ENCODE results near the gene RARS1. TPM values are rescaled to one million over a fixed set of nuclear protein-coding genes. Genes with fewer than 3 reads are reported as not detected.

The RARS1 gene
- 80.7 and 85.2 TPM in 2 replicates for total RNA-seq

DNA sequence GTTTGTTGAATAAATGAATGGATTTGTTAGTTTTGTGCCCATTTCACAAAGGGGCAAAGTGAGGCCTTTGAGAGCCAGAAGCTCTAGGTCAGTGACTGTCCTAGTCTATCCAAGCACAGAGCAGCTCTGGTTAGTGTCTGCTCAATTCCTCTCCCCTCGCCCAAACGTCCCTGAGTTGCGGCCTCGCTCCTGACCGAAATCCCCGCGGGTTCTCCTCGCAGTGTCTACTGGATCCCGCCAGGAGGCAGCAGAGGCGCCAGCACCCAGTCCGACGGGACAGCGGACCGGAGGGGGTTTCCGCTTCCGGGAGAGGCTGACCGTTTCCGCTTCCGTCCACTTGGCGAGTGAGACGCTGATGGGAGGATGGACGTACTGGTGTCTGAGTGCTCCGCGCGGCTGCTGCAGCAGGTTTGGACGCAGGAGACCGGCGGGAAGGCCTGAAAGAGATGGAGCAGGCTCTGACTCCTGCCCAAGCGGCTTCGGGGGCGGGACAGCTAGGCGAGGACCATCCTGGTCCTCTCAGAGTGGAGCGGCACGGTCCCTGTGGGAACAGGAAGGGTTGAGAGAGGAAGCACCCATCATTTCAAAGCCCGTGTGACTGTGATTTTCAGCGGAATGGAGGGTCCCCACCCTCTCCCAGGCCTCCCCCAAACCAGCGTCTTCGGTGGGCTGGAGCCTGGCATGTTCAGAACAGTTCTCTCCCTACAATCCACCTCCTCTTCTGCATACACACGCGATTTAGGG is at the start of gene RARS1:
Gene RARS1 (plus strand): TSS at position 336 of the 744 bp plus-strand sequence. CDS start 28 bp downstream, at position 364.
- intact Hi-C loops (cut with micrococcal nuclease), result loop anchor here (1.0 to 5.0 kb wide), 5 partner anchors 20 to 1097 kb away; partner anchors contain the start of genes FBLL1, PANK3 and SPDL1

GRCh38 chr5:168438349-168438748 is 47.9 kb upstream of the RARS1 start:
- intact Hi-C loops (cut with micrococcal nuclease), result no loop called here

- intact Hi-C loops (cut with micrococcal nuclease), result no loop called here
These were observed 42.7 kb upstream of the RARS1 start for GRCh38 chr5:168443533-168443932.

DNA sequence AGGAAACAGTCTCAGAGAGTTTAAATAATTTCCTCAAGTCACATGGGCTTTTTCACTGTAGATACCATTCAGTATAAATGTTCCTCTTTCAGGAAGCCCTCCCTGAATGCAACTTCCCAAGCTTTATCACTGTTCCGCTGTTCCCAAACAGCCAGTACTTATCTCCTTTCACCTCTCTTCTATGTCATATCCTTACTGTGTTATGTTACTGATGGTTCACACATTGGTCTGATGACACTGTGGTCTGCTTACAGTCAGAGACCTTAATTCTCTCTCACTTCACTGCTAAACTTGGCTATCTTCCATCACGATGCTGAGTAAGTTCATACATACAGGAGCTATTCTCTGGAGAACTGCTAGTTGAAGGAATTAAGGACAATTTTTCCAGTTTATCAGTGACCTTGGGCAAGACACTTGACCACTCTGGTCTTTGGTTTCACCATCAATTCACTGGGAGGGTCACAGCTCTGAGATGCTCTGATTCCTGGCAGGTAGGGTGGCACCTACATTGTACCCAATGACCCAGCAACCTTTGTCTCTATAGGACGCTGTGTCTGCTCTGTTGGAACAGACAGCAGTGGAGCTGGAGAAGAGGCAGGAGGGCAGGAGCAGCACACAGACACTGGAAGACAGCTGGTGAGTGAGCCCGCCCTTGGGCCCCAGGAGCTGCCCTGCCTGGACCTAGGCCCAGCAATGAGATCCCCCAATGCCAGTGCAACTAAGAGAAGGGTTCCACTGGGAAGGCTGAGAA is 42.1 kb upstream of the RARS1 start:
- intact Hi-C loops (cut with micrococcal nuclease), result no loop called here

DNA sequence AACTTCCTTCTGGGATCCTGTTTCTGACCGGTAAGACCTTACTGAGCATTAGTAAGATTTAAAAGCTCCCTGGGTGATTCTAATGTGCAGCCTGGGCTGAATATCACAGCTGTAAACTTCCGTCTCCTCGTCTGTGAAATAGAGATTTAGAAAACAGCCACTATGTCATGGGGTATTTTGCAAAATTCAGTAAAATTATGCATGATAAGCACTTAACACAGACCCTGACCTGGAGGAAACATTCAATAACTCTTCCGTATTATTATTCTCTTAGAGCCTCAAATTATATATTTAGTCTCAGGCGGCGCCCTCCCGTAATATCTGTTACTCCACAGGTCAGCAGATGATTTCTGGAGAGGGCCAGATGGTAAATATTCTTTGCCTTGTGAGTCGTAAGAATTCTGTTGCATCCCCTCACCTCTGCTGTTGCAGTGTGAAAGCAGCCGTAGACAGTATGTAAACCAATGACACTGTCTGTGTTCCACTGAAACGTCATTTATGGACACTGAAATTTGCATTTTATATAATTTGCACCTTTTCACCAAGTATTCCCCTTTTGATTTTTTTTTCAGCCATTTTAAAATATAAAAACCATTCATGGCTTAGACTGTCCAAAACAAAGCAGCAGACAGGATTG is 39.2 kb upstream of the RARS1 start:
- intact Hi-C loops (cut with micrococcal nuclease), result no loop called here

DNA sequence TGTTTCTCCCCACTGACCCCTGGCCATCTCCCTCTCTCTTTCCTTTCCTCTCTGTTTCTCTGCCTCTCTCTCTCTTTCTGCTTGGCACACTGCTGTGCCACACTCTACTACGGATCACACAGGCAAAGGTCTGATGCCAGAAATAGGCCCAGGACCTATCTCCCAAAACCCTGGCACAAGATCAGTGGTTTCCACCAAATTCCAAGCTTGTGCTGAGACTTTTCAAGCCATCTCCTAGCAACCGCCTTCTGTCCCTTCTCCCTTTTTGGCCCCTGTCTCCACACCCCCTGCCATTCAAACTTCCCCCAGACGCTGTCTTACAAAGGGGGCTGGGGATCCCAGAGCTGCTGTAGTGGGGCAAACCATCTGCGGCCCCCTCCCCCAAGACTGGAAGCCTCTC is 38.5 kb upstream of the RARS1 start:
- intact Hi-C loops (cut with micrococcal nuclease), result no loop called here

DNA sequence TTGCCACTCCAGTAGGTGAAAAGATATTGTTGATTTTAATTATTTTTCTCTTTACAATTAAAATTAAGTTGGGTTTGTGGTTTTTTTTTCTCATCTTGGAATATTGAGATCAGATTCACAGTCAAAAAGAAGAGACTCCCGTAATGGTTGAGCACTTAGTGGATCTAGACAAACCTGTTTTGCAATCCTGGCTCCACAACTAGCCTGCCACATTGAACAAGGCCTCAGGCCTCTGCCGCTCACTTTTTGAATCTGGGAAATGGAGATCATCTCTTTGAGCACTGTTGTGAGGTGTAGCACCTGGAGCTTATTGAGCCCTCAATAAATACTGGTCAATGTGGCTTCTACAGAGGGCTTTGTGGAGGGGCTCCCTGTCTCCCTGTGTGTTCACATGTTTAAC is 37.1 kb upstream of the RARS1 start:
- intact Hi-C loops (cut with micrococcal nuclease), result no loop called here

- intact Hi-C loops (cut with micrococcal nuclease), result no loop called here
These were observed 34.7 kb upstream of the RARS1 start for GRCh38 chr5:168451565-168451964.

DNA sequence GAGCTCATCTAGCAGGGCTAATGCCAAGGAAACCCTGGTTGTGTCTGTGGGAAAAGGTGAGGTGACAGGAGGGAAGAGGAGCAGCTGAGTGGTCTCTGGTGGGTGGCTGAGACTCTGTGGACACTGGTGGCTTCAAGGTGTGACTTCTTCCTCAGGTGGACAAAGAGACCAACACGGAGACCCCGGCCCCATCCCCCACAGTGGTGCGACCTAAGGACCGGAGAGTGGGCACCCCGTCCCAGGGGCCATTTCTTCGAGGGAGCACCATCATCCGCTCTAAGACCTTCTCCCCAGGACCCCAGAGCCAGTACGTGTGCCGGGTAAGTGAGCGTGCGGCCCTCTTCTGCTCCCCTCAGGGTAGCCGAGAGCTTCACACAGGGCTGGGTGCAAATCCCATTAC is 31.1 kb upstream of the RARS1 start:
- intact Hi-C loops (cut with micrococcal nuclease), result no loop called here

DNA sequence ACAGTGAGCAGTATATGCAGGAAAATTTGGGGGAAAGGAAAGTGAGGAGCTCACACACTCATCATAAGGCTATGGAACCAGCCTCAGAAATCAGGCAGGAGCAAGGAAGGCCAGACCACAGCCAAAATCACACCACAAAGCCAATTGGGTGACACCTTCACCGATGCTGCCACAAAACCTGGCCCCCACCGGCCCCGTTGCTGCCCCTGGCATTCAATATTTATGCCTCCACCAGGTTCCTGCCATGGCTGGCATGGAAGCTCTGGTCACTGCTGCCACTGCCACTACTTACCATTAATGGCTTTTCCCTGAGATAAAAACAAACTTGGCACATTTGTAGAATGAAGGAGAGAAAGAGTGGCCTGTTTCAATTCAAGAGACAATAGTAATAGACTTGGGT is 28.7 kb upstream of the RARS1 start:
- intact Hi-C loops (cut with micrococcal nuclease), result no loop called here

GRCh38 chr5:168460606-168461005 is 25.7 kb upstream of the RARS1 start:
- intact Hi-C loops (cut with micrococcal nuclease), result no loop called here

DNA sequence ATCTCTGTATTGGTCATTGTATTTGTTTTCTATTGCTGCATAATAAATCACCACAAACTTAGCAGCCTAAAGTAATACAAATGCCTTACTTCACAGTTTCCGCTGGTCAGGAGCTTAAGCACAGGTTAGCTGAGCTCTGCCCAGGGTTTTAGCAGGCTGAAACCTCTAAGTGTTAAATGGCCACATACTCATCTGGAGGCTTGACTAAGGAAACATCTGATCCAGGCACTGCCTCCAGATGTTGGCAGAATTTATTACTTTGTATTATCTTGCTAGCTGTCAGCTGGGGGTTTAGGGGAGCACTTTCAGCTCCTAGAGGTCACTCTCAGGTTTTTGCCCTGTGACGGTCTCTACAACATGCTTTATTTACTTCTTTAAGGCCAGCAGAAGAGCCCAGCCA is 23.2 kb upstream of the RARS1 start:
- intact Hi-C loops (cut with micrococcal nuclease), result no loop called here

DNA sequence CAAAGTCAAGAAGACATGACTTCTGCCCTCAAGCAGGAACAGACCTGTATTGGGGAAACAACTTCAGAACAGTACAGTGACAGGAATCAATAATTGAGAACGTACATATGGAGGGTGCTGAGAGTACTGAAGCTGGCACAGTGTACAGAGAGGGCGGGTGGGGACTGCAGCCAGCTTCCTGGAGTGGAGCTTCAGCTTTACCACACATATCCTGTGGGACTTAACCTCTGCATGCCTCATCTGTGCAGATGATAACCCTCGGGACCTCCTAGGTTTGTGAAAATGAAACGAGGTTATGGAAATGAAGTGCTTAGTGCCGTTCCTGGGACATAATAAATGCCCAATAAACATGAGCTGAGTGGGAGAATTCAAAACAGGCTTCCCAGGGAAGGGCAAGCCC is 22.1 kb upstream of the RARS1 start:
- intact Hi-C loops (cut with micrococcal nuclease), result no loop called here

DNA sequence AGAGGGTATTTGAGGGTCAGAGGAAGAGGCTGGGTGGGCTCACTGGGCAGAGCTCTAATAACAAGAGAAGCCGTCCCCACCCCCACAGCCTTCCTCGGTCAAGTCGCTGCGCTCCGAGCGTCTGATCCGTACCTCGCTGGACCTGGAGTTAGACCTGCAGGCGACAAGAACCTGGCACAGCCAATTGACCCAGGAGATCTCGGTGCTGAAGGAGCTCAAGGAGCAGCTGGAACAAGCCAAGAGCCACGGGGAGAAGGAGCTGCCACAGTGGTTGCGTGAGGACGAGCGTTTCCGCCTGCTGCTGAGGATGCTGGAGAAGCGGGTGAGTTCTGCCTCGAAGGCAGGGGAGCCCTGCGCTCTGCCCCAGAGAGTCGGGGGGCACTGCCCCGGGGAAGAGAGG is 21.6 kb upstream of the RARS1 start:
- intact Hi-C loops (cut with micrococcal nuclease), result no loop called here

- intact Hi-C loops (cut with micrococcal nuclease), result no loop called here
These were observed 18.4 kb upstream of the RARS1 start for GRCh38 chr5:168467755-168468330.

DNA sequence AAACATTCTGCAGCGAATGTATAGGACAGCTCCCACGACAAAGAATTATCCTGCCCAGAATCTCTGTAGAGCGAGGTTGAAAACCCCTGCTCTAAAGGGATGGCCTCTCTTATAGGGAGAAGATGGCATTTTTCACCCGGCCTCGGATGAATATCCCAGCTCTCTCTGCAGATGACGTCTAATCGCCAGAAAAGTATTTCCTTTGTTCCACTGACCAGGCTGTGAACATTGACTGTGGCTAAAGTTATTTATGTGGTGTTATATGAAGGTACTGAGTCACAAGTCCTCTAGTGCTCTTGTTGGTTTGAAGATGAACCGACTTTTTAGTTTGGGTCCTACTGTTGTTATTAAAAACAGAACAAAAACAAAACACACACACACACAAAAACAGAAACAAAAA is 17.4 kb upstream of the RARS1 start:
- intact Hi-C loops (cut with micrococcal nuclease), result no loop called here

DNA sequence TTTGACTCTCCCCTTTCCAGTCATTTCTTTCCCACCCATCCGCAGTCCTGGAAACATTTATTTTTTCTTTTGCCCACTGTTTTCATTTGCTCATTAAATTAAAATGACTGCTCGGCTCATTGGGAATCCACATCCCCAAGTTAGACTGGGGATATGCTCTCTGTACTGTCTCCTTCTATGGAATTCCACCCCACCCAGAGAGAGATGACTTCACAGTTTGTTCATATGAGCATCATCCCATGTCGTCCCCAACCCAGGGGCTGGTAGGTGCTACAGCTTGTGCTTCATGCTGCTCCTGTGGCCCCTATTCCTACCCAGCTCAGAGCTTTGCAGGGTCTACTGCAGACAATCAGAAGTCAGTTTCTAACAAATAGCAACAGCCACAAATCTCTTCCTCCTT is 16.5 kb upstream of the RARS1 start:
- intact Hi-C loops (cut with micrococcal nuclease), result no loop called here

DNA sequence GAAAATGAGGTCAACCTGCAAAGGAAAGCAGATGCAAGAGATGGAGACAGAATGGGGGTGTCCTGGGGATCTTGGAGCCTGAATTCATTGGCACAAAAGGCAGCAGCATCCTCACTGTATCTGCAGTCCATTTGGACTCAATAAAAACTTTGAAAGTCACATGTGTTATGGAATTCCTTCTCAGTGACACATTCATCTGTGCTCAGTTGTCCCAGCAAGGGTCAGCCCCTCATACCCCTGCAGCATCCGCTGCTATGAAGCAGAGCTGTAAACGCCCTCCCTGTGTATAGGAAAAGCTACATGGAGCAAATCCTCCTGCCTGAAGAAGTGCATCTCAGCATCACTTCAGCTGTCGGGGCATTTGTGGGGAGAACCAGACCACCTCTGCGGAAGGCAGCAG is 14.5 kb upstream of the RARS1 start:
- intact Hi-C loops (cut with micrococcal nuclease), result no loop called here

DNA sequence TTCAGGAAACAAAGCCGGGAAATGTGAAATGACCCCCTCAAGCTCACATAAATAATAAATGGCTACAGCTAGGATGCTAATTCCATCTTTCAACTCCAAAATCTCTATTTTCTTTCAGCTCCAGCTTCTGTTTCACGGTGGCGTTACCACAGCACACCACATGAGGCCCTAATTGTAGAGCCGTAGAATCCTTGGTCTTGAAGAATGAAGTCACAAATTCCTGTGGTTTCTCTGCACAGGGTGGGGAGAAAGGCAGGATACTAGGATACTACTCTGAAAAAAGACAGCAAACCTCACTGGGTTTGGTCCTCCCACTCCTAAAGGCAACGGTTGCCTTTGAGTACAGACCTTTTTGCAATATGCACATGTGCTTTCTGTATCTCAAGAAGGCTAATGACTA is 13.9 kb upstream of the RARS1 start:
- intact Hi-C loops (cut with micrococcal nuclease), result no loop called here

GRCh38 chr5:168474319-168474718 is 12.0 kb upstream of the RARS1 start:
- intact Hi-C loops (cut with micrococcal nuclease), result no loop called here

- intact Hi-C loops (cut with micrococcal nuclease), result no loop called here
These were observed 9.2 kb upstream of the RARS1 start for GRCh38 chr5:168477060-168477459.

GRCh38 chr5:168479166-168479565 is 7.1 kb upstream of the RARS1 start:
- intact Hi-C loops (cut with micrococcal nuclease), result no loop called here
